ENCODE results near the gene ITPRID1.
"Not testable (repeated sequence)": the region's sequence is repeated elsewhere in the genome, so short reads cannot be mapped to it uniquely, and the experiment has no call there.

Gene ITPRID1

DNA sequence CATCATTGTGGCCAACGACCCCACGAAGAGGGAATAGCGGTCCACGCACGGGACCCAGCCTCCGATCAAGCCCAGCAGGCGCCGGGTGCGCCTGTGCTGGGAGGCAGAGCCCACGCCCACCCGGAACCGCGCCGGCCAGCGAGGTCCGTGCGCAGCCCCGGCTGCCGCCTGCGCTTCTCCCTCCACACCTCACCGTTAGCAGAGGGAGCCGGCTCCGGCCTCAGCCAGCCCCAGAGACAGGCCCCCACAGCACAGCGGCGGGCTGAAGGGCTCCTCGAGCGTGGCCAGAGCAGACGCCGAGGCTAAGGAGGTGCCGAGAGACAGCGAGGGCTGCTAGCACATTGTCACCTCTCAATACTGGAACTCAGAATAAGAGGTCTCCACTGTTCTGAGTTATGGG, 3.6 kb downstream of the ITPRID1 start:
- no peak for DNase-seq

DNA sequence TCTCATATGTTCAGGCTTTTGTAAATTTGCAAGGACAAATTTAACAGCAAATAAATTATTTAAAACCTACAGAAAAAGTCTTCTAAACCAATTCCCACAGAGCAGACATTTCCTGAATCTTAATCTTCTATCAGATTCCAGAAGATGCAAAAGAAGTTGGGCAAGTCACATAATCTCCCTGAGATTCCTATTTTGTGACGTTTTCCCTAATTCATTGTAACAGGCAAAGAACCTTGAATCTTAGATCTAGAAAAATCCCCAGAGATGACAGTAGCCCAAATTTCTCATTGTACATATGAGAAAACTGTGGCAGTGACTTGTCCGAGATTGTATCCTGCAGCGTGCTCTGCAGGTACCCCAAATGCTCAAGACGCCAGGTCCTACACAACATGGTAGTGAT, 4.9 kb downstream of the ITPRID1 start:
- no peak for DNase-seq

DNA sequence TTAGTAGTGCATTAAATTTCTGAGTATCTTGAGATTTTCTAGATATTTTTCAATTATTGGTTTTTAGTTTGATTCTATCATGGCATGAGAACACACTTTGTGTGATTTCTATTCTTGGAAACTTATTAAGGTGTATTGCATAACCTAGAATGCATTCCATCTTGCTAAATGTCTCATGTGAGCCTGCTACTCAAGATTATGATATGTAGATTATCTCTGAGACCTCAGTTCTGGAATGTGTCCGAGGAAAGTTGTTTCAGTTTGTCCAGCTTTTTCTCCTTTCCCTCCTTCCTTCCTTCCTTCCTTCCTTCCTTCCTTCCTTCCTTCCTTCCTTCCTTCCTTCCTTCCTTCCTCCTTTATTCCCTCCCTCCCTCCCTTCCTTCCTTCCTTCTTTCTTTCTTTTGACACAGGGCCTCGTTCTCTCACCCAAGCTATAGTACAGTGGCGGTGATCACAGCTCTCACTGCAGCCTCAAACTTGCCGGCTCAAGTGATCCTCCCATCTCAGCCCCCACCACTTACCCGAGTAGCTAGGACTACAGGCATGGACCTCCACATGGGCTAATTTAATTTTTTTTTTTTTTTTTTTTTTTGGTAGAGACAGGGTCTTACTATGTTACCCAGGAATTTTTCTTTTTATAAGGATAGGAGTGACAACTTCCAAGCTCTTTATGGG, 7.6 kb downstream of the ITPRID1 start:
- DNase-seq: no peak

DNA sequence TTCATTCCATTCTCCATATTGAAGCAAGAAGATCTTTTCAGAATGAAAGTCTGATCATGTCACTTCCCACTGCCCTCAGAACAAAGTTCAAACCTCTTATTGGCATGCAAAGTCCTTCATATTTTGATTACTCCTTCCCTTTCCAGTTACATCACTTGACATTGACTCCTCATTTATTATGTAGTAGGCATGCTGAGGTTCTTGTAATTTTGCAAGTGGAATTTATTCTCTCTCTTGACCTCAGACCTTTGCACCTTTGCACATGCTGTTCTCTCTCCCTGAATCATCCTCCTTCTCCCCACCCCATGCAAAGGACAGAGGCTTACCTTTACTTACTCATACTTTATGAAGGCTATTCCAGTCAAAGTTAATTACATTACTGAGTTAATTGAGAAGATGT, 13.0 kb downstream of the ITPRID1 start:
- DNase-seq: no peak

DNA sequence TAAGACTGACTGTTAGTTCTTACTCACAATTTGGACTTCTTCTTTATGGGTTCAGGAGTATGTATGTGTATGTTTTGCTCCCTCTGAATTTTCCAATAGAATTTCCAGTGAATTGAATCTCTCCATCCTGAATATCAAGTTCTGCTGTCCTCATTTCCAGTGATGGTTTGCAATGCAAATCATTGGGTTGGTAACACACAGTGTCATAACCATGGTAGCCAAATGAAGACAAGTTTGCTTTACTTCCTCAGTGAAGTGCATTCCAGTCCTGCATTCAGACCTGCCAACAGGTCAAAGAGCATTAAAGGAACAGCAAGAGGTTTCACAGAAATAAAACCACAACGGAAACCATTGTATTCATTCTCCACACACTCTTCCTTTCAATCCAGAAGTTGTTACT, 15.2 kb downstream of the ITPRID1 start:
- no peak for DNase-seq

DNA sequence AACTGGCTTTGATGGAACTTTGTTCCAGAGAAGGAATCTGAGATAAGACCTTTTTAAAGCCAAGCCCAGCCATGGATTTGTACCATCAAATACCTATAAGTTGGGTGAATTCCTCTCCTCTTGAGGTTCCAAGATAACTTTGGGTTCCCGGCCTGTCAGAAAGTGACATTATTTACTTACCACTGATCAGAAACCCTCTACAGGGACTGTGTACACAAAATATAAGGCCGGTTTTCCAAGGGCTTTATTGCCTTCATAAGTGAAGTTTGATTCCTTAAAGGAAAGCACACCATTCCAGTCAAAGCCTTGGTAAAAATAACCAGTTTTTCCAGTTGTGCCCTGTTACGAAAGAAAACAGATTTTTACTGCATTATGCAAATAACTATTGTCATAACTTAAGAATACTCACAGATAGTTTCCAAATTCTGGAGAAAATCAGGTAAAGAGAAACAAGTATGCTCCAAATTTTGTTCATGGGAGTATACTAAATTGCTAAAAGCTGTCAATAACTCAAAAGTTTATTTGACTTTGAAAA, 26.8 kb downstream of the ITPRID1 start:
- not testable (repeated sequence) for DNase-seq

DNA sequence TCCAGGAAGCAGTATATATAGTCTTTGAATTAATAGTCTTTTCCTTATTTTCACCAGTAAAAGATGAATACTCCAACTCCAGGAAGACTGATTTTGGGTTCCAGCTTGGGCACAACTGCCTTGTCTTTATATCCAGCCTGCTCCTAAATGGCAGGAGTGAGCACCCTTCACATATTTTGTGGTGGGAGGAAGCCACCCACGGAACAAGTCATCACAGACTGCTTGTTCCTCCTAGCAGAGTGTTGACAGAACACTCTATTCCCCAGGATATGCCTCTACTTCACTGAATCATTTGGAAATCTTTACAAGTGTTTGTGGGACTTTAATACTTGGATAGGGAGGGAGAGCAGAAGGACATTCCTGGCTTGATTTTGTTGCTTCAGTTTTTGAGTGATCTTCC, 31.7 kb downstream of the ITPRID1 start:
- DNase-seq: no peak

DNA sequence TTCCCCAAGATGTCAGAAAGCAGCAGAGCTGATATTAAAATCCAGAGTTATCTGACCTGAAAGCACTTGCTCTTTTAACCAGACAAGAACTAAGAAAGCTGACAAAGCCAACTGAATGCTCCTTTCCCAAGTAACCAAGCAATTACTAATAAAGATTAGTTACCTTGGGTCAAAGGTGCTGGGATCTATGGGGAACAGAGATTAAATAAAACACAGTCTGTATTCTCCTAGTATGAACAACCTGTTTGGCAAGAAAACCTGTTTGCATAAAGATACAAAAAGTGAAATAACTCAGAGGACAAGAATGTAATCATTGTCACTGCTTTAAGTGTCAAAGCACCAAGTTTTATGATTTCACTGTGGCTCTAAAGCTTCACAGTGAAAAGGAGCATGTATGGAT, 35.7 kb downstream of the ITPRID1 start:
- no peak for DNase-seq

DNA sequence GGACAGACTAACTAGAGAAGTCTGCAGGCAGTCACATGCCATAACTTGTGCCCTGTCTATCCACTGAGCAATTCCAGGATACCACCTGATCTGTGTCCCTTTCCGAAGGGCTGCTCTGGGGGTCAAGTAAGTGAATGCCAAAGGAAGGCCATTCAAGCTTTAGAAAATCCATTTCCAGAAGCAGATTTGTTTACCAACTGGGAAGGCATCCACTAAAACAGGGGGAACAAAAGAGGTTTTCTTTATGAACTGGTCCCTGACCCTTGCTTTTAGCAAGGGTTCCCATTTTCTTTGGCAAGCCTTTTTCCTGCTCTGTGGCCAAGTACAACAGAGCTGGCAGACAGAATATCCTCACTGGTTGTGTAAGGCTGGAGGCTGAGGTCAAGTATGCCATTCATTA, 36.5 kb downstream of the ITPRID1 start:
- no peak for DNase-seq

DNA sequence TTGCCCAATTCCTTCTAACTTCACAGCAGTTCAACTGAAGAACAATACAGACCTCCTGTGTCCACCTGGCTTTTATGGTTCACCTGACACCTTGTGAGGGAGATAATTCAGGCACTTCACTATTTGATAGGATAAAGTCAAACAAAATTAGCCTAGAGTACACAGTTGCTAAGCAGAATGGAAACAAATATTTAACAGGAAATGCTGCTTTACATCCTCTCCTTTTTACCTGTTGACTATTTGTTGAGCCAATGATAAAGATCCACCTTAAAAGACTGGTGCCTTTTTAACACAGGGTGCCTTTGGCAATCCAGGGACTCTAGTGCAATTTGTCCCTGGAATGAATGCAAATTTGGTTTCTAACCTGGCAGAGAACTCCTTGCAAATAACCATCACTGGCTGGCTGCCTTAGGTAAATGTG, 39.8 kb downstream of the ITPRID1 start:
- no peak for DNase-seq

DNA sequence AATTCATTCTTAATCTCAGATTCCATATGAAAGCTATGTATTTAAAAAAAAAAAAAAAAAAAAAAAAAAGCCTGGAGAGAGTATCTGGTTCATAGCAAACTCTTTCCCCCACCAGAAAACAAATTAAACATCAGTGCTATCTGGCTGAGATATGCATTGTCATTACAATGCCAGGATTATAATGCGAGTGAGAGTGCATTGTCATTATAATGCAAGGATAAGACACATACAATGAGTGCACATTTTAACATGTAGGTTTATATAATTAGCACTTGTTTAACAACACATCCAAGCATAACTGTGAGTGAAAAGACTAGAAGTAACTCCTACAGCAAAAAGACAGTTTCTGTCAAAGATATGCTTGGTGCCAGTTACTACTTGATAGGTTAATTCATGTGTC, 48.1 kb downstream of the ITPRID1 start:
- DNase-seq: no peak

DNA sequence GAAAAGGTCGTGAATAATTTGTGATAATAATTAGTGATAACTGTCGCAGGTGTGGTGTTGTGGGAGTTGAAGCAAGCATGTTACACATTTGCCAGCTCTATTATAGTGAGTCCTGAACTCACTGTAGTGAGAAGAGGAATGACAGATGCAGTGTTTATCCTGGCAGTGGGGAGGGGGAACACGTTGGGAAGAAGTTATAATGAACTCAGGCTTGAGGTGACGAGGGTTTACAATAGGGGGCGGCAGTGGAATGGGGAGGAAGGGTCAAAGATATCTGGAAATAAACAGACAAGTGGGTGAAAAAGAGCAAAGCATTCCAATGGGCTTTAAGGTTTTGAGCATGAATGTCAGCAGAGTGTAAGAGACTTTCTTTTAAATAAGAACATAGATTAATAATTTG, 49.6 kb downstream of the ITPRID1 start:
- DNase-seq: no peak

DNA sequence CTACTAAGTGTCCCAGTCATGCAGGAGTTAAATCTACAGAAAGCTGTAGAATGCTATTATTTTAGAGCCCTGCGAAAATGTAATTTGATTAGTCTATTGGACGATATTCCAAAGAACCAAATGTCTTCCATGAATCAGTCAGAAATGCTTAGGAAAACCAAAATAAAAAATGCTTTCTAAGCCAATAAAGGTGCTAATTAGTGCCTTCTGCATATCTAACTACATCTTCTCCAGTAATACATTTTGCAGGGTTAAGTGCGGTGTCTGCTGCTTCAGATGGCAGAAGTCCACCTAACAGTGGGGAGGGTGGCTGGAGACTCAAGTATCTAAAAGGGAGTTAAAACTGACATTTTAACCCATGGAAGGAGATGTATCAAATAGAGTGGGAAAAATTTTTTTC, 50.1 kb downstream of the ITPRID1 start:
- no peak for DNase-seq

DNA sequence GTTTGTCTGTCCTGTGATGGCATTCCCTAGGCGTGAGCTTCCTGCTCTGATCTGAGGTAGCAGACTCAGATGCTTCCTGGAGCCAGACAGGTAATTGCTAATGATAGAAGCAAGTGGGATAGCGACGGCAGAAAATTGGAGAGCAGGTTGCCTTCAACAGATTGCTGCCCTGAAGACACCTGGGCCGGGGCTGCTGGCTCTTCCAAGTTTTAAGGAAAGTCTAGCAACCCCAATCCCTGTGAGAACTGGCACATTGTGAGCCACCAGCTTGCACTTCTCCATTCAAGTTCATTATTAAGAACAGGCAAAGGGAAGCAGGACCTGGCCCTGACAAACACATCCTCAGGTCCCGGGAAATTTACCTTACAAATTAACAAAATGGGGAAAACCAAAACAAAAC, 50.8 kb downstream of the ITPRID1 start:
- DNase-seq: no peak

DNA sequence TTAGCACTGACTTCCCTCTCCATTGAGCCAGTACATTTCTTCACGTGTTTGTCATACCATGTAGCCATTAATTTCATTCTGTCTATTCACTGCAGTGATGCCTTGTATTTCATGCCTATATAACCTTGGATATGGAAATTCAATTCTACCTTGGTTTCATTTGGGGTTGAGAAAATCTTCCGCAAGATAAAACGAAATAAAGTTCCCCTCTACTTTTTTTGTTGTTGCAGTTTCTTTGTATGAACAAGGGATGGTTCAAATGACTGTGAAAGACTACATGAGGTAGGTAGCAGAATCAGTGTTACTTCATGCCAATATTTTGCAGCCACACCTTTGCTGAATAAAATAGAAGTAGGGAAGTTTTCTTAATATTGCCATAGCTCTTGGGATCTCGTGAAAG, 55.6 kb downstream of the ITPRID1 start:
- no peak for DNase-seq

DNA sequence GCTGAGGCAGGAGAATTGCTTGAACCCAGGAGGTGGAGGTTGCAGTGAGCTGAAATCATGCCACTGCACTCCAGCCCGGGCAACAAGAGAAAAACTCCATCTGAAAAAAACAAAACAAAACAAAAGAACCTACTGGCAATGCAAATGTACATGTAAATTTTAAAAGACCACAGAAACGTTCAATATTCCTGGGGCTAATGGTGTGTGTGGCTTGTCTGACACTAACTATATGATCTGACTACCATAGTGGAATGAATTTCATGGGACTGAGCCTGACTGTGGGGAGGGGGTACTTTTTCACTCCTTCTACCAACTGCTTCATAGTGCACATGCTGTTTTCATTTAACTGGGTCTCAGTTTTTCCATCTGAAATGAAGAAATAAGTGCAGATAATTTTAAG, 69.6 kb downstream of the ITPRID1 start:
- no peak for DNase-seq

DNA sequence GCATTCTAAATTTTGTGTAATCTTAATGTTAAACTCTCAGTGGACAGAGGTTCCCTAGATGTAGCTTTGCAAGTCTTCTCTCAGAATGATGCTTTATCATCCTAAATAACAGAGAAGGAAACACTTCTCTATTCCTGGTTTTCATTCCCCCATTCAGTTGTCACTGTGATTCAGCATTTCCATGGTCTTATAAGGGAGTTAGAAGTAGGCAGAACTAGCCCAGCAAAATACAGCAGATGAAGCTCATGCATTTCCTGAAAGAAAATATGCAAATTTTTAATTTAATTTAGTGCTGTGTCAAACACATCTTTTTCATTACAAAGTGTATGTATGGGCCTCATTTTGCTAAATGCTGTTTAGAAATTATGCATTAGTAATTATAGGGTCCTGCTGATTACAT, 70.1 kb downstream of the ITPRID1 start:
- DNase-seq: no peak

DNA sequence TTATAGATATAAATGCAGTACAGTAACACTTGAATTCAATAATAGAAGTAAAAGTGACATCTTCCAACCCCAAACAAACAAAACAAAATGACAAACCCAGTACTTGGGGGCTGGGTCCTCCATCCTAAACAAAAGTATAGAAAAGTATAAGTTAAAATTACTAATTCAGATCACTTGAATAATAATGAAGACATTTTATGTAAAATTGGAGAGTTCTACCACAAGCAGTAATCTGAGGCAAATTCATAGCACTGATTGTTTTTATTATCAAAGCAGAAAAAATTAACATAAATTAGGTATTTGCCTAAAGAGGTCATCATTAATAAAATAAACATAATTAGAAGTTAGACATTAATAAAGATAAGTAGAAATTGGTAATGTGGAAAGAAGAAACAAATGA, 81.5 kb downstream of the ITPRID1 start:
- DNase-seq: no peak

DNA sequence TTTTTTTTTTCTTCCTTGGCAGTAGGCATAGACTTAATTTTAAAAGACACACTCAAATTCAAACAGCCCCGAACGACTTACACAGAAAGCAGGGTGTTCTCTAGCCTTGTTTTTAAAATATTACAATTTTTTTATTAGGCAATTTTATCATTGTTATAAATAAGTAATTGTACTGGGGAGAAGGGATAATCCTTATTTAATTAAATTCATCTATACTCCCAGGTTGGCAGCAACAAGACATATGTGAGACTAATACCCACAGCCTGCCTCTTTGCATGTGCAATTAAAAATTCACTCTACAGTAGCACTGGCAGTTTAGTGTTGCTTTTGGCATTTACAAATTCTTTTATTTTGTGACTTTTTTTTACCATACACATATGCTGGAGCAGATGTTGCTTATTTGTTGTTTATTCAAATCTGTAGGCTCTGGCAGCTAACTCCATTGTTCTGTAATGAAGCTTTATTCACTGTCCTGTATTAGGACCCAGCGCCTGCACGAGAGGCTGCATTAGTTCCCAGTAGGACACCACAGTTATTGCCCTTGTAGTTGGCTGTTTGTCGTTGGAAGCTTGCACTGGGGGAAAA, 88.2 kb downstream of the ITPRID1 start:
- DNase-seq: no peak

DNA sequence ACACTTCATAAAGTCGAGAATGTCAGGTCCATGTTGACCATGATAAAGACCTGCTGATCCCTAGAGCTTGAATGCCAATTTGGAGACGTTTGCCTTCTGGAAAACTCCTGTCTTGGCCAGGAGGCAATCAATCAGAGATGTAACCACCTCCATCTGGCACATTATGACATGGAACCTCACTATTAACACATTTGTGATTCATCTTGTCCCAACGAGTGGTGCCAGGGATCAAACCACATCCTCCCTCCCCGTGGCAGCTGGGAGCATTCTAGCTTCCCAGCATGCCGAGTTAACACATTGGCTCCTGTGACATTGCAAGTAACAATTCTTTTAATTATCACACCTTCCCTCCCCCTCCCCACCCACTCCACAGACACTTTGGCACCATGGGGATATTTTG, 89.2 kb downstream of the ITPRID1 start:
- no peak for DNase-seq

DNA sequence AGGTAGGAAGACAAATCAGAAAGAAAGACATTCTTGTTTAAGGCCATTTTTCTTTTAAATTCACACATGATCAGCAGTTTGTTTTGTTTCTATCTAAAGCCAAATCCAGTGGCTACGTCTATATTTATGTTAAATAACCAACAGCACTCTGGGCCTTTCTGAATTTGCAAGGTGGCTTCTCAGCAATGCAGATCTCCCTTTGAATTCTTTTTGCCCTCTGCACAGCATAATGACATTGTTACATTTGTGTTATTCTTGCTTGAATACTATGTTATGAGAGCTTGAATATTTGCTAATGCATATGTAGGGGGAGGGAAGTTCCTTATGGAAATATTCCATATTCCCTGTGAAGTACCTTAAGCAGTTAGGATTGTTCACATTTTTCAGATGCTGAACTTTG, 99.7 kb downstream of the ITPRID1 start:
- no peak for DNase-seq

DNA sequence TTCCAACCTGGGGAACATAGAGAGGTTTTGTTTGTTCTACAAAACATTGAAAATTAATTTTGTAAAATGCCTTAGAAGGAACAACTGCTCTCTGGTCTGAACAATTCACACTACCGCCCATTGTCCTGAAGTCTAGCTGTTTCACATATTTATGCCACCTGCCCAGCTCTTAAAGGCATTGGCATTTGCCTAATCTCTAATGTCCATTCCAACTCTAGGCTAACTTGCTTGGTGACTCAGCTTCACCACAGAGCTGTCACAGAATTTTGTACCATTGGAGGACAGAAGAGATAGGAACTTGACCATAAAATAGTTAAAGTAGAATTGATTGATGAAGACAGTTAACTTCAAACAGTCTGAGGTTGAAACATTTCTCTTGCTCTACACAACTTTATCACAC, 119.6 kb downstream of the ITPRID1 start:
- no peak for DNase-seq

DNA sequence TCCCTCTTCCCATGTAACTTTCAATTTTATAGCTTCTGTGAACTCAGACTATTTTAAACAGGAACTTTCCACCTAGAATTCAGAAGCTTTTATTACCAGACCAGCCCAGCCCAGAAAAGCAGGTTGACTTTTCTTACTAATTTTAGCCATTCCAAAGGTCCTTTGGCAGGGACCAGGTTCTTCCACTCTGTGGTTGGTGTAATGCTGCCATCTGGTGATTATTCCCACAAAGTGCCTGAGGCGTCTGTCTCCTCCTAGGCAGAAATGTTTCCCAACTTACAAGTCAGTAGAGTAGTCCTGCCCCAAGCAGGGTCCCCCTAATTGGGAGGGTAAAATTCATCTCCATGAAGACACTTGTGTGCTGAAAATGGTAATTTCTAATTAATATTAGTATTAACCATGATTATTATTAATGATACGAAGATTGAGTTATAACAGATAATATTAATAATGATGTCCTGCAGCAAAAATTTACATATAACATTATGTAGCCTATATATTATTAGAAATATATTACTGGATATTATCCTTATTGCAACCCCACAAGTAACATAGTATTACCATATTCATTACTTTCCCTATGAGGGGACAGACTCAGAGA, 120.1 kb downstream of the ITPRID1 start:
- no peak for DNase-seq

DNA sequence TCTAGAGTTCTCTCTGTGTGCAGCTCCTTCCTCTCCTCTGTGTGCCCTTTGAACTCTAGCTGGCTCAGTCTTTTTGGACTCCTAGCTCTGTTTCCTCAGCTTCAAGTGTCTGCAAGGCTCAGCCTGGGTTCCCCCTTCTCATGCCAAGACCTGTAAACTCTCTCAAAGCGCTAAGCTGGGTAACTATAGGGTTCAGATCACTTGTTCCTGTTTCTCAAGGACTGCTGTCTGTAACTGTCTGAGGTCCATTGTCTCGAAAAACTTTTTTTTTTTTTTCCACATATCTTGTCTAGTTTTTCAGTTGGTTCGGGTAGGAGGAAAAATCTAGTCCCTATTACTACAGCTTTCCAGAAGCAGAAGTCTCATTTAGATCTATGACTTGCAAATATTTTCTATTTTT, 126.5 kb downstream of the ITPRID1 start:
- DNase-seq: no peak

Measured in effector CD8-positive, alpha-beta T cell (primary cell).